GM19324 (cell line): ENCODE data around the gene RASSF7.

Experiments used
- ATAC-seq: cut with Tn5 transposase; IDR thresholded peaks from one replicate; pipeline ENCODE4 v1.9.1; 2021; ENCODE audit warnings: mild to moderate bottlenecking, moderate library complexity; ENCODE audit not compliant: unreplicated experiment, low FRiP score

RASSF7 gene

GRCh38 chr11:607971-608659, 47.3 kb downstream of the RASSF7 start:
- ATAC-seq: no peak

- no peak for ATAC-seq
Observed at GRCh38 chr11:608791-609251, 48.1 kb downstream of the RASSF7 start.

- ATAC-seq: no peak
Observed at GRCh38 chr11:609341-609811, 48.6 kb downstream of the RASSF7 start.

- no peak for ATAC-seq
Observed at GRCh38 chr11:610146-610801, 49.5 kb downstream of the RASSF7 start.

DNA sequence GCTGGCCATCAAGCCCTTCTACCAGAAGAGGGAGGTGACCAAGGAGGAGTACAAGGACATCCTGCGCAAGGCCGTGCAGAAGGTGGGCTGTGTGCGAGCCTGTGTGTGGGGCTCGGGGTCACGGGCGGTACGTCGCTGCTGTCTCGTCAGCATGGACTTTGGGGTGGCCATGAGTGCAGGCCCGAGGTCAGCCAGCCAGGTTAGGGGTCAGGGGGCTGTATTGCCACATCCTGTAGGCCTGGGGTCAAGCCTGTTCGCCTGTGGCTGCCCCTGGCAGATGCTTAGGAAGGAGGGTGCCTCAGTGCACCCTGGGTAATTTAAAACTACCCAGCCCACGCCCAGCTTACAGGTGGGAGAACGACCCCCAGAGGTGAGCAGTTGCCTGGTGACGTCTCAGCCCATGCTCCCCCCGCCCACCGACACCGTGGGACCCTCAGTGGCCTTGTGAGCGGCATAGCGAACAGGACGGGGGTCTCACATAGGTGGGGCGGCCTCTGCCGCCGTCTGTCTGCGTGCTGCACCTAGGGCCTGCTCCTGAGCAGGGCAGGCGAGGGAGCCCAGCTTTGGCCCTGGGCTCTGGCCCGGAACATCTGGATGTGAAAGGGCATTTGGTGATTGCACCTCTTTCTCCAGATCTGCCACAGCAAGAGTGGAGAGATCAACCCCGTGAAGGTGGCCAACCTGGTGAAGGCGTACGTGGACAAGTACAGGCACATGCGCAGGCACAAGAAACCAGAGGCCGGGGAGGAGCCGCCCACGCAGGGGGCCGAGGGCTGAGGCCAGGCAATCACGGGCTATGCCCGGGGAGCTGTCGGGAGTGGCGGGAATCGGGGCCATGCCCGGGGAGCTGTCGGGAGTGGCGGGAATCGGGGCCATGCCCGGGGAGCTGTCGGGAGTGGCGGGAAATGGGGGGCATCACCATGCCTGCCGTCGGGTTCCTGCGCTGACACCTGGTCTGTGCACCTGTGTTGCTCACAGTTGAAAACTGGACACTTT, 50.5 kb downstream of the RASSF7 start:
- no peak for ATAC-seq

GRCh38 chr11:612201-612960, 51.6 kb downstream of the RASSF7 start:
- ATAC-seq: no peak

DNA sequence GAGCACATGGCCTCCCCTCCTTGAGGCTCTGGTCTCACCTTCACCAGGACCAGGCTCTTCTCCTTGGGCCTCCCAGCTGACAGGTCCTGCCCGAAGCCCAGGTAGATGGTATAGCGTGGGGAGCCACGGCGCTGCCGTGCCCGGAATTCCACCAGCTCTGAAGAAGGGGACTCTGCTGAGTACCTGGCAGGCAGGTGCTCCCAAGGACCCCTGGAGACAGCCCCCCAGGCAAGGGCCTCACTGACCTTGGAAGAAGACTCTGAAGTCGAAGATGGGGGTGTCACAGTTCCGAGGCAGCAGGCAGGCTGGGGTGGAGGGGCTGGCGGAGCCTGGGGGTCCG, 52.2 kb downstream of the RASSF7 start:
- ATAC-seq: no peak

- no peak for ATAC-seq
Observed at GRCh38 chr11:613369-613968, 52.7 kb downstream of the RASSF7 start.
